GM11168 (cell line): Measurements from ENCODE around the gene WRAP73.
"Not testable (repeated sequence)": the region's sequence is repeated elsewhere in the genome, so short reads cannot be mapped to it uniquely, and the experiment has no call there.

ENCODE experiments used
- in situ Hi-C: fragments of 300-500 bp; cut with MboI; formaldehyde crosslinking; loops from one replicate; pipeline ENCODE4 v1.12.0; 2022; ENCODE audit warnings: low sequenced_read_pairs; ENCODE audit not compliant: unreplicated experiment

Gene WRAP73

DNA sequence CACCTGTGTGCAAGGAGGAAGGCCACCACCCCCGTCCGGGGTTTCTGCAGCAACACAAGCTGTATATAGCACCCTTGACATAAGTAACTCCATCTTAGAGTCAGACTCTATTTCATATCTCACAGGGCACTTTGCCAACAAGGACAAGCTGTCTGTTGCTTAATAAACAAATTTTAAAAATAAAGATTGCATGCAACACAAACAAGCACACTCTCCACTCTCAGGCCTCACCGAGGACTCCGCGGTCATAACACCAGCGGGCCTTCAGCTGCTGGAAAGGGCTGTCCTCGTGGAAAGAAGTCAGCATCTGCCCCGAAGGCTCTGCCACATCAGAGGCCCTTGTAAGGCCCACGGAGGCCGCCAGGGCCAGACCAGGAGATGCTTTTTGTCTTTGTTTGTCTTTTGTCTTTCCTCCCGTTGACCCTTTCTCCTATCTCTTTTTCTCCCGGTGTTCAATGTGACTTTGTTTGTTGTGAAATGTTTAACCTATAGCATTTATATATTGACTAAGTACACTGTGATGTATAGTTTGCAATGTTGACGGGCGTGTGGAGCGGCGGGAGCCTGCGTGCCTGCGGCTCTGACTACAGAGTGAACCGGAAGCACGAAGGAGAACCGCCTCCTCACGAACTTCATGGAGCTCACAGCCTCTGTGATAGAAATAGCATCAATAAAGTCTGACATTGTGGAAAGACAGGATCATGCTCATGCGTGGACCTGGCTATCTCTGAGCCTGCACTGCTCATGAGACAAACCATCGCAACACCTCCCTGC, 62.7 kb downstream of the WRAP73 start:
- in situ Hi-C loops, result no loop called here

DNA sequence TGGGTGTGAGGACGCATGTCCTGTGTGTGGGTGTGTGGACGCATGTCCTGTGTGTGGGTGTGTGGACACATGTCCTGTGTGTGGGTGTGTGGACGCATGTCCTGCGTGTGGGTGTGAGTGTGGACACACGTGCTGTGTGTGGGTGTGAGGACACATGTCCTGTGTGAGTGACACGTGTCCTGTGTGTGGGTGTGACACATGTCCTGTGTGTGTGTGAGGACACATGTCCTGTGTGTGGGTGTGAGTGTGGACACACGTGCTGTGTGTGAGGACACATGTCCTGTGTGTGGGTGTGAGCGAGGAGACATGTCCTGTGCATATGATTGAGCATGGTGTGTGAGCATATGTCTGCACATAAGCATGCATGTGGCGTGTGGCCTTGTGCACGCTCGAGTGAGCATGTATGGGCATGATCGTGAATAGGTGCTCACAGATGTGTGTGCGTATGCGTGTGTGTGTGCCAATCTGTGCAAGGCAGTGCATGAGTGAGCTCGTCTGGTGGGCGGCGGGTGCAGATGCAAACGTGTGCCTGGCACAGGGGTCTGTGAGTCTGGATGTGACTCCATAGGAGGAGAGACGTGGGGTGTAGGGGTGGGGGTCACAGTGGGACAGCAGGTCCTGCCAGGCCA, 63.8 kb downstream of the WRAP73 start:
- in situ Hi-C loops, result no loop called here

DNA sequence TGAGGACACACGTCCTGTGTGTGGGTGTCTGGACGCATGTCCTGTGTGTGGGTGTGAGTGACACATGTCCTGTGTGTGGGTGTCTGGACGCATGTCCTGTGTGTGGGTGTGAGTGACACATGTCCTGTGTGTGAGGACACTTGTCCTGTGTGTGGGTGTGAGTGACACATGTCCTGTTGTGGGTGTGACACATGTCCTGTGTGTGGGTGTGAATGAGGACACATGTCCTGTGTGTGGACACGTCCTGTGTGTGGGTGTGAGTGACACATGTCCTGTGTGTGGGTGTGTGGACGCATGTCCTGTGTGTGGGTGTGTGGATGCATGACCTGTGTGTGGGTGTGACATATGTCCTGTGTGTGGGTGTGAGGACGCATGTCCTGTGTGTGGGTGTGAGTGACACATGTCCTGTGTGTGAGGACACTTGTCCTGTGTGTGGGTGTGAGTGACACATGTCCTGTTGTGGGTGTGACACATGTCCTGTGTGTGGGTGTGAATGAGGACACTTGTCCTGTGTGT, 64.5 kb downstream of the WRAP73 start:
- in situ Hi-C loops, result not testable (repeated sequence)

DNA sequence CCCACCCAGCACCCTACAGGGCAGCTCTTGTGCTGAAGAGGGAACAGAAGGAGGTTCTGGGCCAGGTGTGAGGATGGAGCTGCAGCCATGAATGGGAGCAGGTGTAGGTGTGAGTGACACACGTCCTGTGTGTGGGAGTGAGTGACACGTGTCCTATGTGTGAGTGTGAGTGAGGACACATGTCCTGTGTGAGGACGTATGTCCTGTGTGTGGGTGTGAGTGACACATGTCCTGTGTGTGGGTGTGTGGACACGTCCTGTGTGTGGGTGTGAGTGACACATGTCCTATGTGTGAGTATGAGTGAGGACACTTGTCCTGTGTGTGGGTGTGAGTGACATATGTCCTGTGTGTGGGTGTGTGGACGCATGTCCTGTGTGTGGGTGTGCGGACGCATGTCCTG, 65.0 kb downstream of the WRAP73 start:
- in situ Hi-C loops, result no loop called here

DNA sequence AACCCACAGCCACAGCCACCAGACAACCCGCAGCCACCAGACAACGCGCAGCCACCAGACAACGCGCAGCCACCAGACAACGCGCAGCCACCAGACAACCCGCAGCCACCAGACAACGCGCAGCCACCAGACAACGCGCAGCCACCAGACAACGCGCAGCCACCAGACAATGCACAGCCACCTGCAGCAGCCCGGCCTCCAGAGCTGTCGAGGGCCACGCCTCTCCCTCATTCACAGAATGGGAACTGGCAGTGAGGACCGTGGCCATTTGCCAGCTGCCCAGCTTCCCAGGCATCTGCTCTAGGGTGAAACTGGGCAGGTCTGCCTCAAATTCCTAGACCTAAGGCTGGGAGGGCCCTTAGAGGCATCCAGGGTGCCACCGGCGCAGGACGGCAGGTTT, 66.2 kb downstream of the WRAP73 start:
- in situ Hi-C loops, result not testable (repeated sequence)

DNA sequence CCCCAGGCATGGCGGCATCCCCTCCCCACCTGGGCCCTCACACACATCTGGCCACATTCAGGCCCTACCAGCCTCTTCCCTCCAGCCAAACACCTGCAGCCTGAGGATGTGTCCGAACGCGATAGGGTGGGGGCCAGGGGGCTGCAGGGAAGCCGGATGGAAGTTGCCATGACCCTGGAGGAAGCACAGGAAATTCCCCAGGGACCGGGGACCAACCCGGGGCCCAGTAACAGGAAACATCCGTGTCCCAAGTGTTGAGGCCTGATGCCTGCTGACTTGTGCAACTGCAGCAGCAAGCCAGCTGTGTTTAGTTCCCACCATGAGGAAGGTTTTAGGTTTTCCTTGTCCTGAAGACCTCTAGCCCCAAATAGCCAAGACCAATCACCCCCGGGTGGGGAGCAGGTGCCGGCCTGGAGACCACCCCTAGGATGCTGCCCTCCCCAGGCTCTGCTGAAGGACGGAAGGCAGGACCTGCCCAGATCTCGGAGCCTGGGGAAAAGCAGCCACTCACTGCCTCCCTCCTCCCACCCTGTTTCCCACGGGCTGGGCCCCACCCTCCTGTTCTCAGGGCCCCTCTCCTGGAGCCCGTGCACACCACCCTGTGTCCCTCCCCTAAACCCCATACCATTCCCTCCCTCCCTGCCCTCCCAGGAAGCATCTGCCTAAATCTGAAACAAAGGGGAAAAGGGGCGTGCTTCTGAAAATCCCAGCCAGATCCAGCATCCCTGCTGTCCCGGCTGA, 68.4 kb downstream of the WRAP73 start:
- in situ Hi-C loops, result no loop called here
